WTC11 (cell line): ENCODE results near the gene TRMT2A. TPM values are rescaled to one million over a fixed set of nuclear protein-coding genes. Genes with fewer than 3 reads are reported as not detected.
A peak's percentile ranks its signal among the peaks of the same experiment; 100 is the strongest.

Experiments used
- ATAC-seq: fragments of 200-7000 bp; cut with Tn5 transposase; 2 replicates; pipeline ENCODE4 v1.10.0; 2021; ENCODE audit warnings: mild to moderate bottlenecking, moderate library complexity
- CTCF ChIA-PET: fragments of 300-600 bp; sonication (Branson Sonifier 250); formaldehyde crosslinking; loops from one replicate; lab custom pipeline; 2021; ENCODE audit warnings: antibody characterized with exemption; lab: Charles Lee
- POLR2A ChIA-PET: fragments of 350-600 bp; sonication (Branson Sonifier 250); formaldehyde crosslinking; loops from one replicate; lab custom pipeline; 2021; ENCODE audit warnings: antibody characterized with exemption; lab: Charles Lee
- DNase-seq: peaks from one replicate; pipeline ENCODE4 v3.0.0; 2021; ENCODE audit warnings: low spot score
- H3K27ac Mint-ChIP-seq: 2 replicates; pipeline ENCODE4 v1.8.0; 2021; ENCODE audit warnings: mixed read lengths
- H3K27me3 Mint-ChIP-seq: 2 replicates; pipeline ENCODE4 v1.8.0; 2021; ENCODE audit warnings: low read depth, mild to moderate bottlenecking, moderate library complexity, mixed read lengths
- H3K36me3 Mint-ChIP-seq: 2 replicates; pipeline ENCODE4 v1.8.0; 2021; ENCODE audit warnings: mixed read lengths
- H3K4me1 Mint-ChIP-seq: 2 replicates; pipeline ENCODE4 v1.8.0; 2022; ENCODE audit warnings: mixed read lengths
- H3K4me3 Mint-ChIP-seq: 2 replicates; pipeline ENCODE4 v1.8.0; 2021; ENCODE audit warnings: mild to moderate bottlenecking, moderate library complexity, mixed read lengths
- H3K9me3 Mint-ChIP-seq: 2 replicates; pipeline ENCODE4 v1.8.0; 2021; ENCODE audit warnings: mixed read lengths
- ATF3 ChIP-seq: sonication (generic); formaldehyde crosslinking; conservative IDR thresholded peaks from 2 replicates; pipeline ENCODE4 v1.8.1; 2022; ENCODE audit warnings: mild to moderate bottlenecking, missing genetic modification reagents
- CREB1 ChIP-seq: sonication (generic); formaldehyde crosslinking; IDR thresholded peaks from 2 replicates; pipeline ENCODE4 v1.8.0; 2023; ENCODE audit warnings: mild to moderate bottlenecking, missing genetic modification reagents
- CTCF ChIP-seq: fragments of 200-600 bp; IDR thresholded peaks from 2 replicates; pipeline ENCODE4 v1.8.0; 2022; ENCODE audit warnings: antibody characterized with exemption
- E2F5 ChIP-seq: sonication (generic); formaldehyde crosslinking; IDR thresholded peaks from 2 replicates; pipeline ENCODE4 v1.8.1; 2022; ENCODE audit warnings: mild to moderate bottlenecking, moderate library complexity, missing genetic modification reagents
- FOXP1 ChIP-seq: sonication (generic); formaldehyde crosslinking; IDR thresholded peaks from 2 replicates; pipeline ENCODE4 v1.8.0; 2022; ENCODE audit warnings: missing genetic modification reagents, mild to moderate bottlenecking, moderate library complexity, borderline replicate concordance
- FOXP4 ChIP-seq: sonication (generic); formaldehyde crosslinking; IDR thresholded peaks from 2 replicates; pipeline ENCODE4 v1.8.0; 2022; ENCODE audit warnings: mild to moderate bottlenecking, missing genetic modification reagents
- MAX ChIP-seq: sonication (generic); formaldehyde crosslinking; IDR thresholded peaks from 2 replicates; pipeline ENCODE4 v1.8.0; 2022; ENCODE audit warnings: mild to moderate bottlenecking, missing genetic modification reagents
- MLX ChIP-seq: sonication (generic); formaldehyde crosslinking; IDR thresholded peaks from 2 replicates; pipeline ENCODE4 v1.8.1; 2023; ENCODE audit warnings: mild to moderate bottlenecking, missing genetic modification reagents, moderate library complexity
- NFE2L1 ChIP-seq: sonication (generic); formaldehyde crosslinking; IDR thresholded peaks from 2 replicates; pipeline ENCODE4 v1.8.1; 2023; ENCODE audit warnings: missing genetic modification reagents
- NR1H2 ChIP-seq: sonication (generic); formaldehyde crosslinking; IDR thresholded peaks from 2 replicates; pipeline ENCODE4 v1.9.0; 2021; ENCODE audit warnings: mild to moderate bottlenecking, moderate library complexity, missing genetic modification reagents
- SP1 ChIP-seq: sonication (generic); formaldehyde crosslinking; conservative IDR thresholded peaks from 2 replicates; pipeline ENCODE4 v1.8.1; 2022; ENCODE audit warnings: missing genetic modification reagents
- TCF7 ChIP-seq: sonication (generic); formaldehyde crosslinking; IDR thresholded peaks from 2 replicates; pipeline ENCODE4 v1.8.0; 2022; ENCODE audit warnings: mild to moderate bottlenecking, low read depth, missing genetic modification reagents, moderate library complexity
- ZNF263 ChIP-seq: sonication (generic); formaldehyde crosslinking; IDR thresholded peaks from 2 replicates; pipeline ENCODE4 v1.8.1; 2022; ENCODE audit warnings: low read depth, mild to moderate bottlenecking, moderate library complexity, missing genetic modification reagents
- ZNF281 ChIP-seq: sonication (generic); formaldehyde crosslinking; IDR thresholded peaks from 2 replicates; pipeline ENCODE4 v1.8.0; 2023; ENCODE audit warnings: mild to moderate bottlenecking, missing genetic modification reagents
- ZNF423 ChIP-seq: fragments of 250-450 bp; sonication (Bioruptor Pico); IDR thresholded peaks from 2 replicates; pipeline ENCODE4 v2.1.2; 2022; ENCODE audit warnings: mild to moderate bottlenecking, moderate library complexity
- total RNA-seq: library from RNA; stranded (reverse); gene quantifications from 3 replicates; pipeline ENCODE4 v1.2.3, GENCODE V29; 2021
- TF ChIP-seq, protein P1 (sequence below): sonication (generic); formaldehyde crosslinking; conservative IDR thresholded peaks from 2 replicates; pipeline ENCODE4 v1.8.1; 2023; ENCODE audit warnings: mild to moderate bottlenecking, low read depth, missing genetic modification reagents, moderate library complexity

The TRMT2A gene
- total RNA-seq, 1 experiment from 2014 or later, result 68.6 TPM

DNA sequence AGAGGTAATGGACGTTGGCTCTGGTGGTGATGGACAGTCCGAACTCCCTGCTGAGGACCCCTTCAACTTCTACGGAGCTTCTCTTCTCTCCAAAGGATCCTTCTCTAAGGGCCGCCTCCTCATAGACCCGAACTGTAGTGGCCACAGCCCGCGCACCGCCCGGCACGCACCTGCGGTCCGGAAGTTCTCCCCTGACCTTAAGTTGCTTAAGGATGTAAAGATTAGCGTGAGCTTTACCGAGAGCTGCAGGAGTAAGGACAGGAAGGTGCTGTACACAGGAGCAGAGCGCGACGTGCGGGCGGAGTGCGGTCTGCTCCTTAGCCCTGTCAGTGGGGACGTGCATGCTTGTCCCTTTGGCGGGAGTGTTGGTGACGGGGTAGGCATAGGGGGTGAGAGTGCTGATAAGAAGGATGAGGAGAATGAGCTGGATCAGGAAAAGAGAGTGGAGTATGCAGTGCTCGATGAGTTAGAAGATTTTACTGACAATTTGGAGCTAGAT lies 30.9 kb downstream of the TRMT2A start (continued):
- TF ChIP-seq, protein P1, sequence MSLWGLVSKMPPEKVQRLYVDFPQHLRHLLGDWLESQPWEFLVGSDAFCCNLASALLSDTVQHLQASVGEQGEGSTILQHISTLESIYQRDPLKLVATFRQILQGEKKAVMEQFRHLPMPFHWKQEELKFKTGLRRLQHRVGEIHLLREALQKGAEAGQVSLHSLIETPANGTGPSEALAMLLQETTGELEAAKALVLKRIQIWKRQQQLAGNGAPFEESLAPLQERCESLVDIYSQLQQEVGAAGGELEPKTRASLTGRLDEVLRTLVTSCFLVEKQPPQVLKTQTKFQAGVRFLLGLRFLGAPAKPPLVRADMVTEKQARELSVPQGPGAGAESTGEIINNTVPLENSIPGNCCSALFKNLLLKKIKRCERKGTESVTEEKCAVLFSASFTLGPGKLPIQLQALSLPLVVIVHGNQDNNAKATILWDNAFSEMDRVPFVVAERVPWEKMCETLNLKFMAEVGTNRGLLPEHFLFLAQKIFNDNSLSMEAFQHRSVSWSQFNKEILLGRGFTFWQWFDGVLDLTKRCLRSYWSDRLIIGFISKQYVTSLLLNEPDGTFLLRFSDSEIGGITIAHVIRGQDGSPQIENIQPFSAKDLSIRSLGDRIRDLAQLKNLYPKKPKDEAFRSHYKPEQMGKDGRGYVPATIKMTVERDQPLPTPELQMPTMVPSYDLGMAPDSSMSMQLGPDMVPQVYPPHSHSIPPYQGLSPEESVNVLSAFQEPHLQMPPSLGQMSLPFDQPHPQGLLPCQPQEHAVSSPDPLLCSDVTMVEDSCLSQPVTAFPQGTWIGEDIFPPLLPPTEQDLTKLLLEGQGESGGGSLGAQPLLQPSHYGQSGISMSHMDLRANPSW, result no peak
- TF ChIP-seq ZNF263 (CRISPR knock-in tag) (no peak), SP1 (no peak), ZNF281 (CRISPR knock-in tag) (no peak)

DNA sequence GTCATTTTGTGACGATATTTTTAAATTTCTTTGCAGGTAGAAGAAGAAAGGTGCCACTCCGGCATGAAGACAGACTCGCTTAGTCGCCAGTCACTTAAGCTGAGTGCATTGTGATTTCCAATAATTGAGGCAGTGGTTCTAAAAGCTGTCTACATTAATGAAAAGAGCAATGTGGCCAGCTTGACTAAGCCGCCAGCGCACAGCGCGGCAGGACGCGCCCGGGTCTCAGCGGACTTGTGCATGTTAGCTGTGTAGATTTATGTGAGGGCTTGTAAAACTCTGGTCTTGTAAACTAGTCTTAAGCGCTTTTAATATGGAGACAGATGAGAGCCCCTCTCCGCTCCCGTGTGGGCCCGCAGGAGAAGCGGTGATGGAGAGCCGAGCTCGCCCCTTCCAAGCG lies 31.4 kb downstream of the TRMT2A start:
- Mint-ChIP-seq H3K9me3 (no peaks in the 10 kb centered on the region), H3K4me3 (no peak overlapping the region), H3K27ac (peak overlapping the region; percentile 73; the same call in 1 of the 2 replicates), H3K4me1 (peaks cover 40% of the 10 kb centered on the region), H3K27me3 (no peaks in the 10 kb centered on the region), H3K36me3 (peaks cover 54% of the 10 kb centered on the region)
- CTCF ChIA-PET, result interaction anchor here (1.1 to 1.8 kb wide), 6 partner anchors 8 to 132 kb away, joined by 3 to 5 read pairs (median 4); no protein-coding TSS in a partner anchor
- ATAC-seq (no peak), DNase-seq (no peak)
- no peak for TF ChIP-seq CREB1 (CRISPR knock-in tag)
- TF ChIP-seq NFE2L1, result no peak
- TF ChIP-seq FOXP1 (CRISPR knock-in tag), result no peak
- TF ChIP-seq ATF3 (CRISPR knock-in tag), result no peak
- POLR2A ChIA-PET, result no interaction called here

GRCh38 chr22:20084547-20085413 lies 32.2 kb downstream of the TRMT2A start:
- peak; percentile 88 for TF ChIP-seq MAX (CRISPR knock-in tag)
- no peak for TF ChIP-seq TCF7
- TF ChIP-seq E2F5 (CRISPR knock-in tag), result 0 out of 2 replicates have a peak, but pooled peaks have one; percentile 29
- TF ChIP-seq FOXP4 (CRISPR knock-in tag), result no peak
- TF ChIP-seq CTCF, result peak; percentile 15; the same call in 1 of the 2 replicates
- TF ChIP-seq ZNF423 (CRISPR knock-in tag), result no peak
- TF ChIP-seq NR1H2 (CRISPR knock-in tag), result no peak
- TF ChIP-seq MLX (CRISPR knock-in tag), result 0 out of 2 replicates have a peak, but pooled peaks have one; percentile 33
- TF ChIP-seq, all 79 proteins: peak for 4
- Mint-ChIP-seq H3K9me3 (no peaks in the 10 kb centered on the region), H3K27ac (peak overlapping the region; percentile 95), H3K4me1 (peaks cover 41% of the 10 kb centered on the region), H3K36me3 (peaks cover 45% of the 10 kb centered on the region), H3K27me3 (no peaks in the 10 kb centered on the region), H3K4me3 (no peak overlapping the region)
- CTCF ChIA-PET, result interaction anchor here (0.6 to 1.8 kb wide), 10 partner anchors 9 to 131 kb away, joined by 3 to 5 read pairs (median 4); partner anchors contain the start of genes TANGO2 and TRMT2A
- ATAC-seq (peak; percentile 77), DNase-seq (peak; percentile 84)
- POLR2A ChIA-PET, result no interaction called here
